GM15510 (cell line): ENCODE measurements around the gene KRT24.

Experiments used
- POLR2A ChIP-seq: IDR thresholded peaks from 3 replicates; pipeline ENCODE4 v1.6.1; 2011; ENCODE audit warnings: borderline replicate concordance; ENCODE audit not compliant: insufficient read length; ENCODE audit errors: extremely low read depth

Gene KRT24

DNA sequence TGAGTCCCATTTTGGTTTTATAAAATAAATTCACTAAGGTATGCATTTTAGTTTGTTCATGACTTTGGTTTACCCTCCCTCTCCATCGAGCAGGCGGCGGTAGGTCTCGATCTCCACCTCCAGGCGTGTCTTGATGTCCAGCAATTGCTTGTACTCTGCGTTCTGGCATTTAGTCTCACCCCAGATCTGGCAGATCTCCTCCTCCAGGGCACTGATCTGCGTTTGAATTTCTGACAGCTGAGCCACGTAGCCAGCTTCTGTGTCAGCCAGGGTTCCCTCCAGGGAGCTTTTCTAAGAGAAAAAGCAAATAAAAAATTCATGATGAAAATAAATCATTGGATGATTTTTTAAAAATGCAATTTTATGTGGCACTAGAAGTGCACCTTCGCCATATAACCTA is 4.2 kb downstream of the KRT24 start:
- TF ChIP-seq POLR2A, result no peak

DNA sequence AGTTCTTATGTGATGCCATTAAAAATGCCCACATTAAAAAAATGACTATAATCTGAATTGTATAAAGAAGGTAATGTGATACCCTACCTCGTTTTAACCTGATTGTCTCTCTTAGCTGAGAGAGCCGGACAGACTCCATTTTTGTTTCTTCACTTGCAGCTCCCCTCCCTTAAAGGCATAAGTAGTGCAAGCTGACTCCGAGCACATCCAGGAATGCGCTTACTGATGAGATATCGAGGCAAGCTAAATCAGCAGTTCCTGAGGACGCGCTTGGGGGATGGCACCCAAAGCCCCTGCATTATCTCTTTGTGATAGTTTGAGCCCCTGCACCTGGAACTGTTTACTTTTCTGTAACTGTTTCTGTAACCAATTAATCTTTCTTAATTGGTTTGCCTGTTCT is 6.3 kb downstream of the KRT24 start:
- TF ChIP-seq POLR2A, result no peak

- TF ChIP-seq POLR2A, result no peak
Measured at GRCh38 chr17:40696651-40697072, 6.9 kb downstream of the KRT24 start.

DNA sequence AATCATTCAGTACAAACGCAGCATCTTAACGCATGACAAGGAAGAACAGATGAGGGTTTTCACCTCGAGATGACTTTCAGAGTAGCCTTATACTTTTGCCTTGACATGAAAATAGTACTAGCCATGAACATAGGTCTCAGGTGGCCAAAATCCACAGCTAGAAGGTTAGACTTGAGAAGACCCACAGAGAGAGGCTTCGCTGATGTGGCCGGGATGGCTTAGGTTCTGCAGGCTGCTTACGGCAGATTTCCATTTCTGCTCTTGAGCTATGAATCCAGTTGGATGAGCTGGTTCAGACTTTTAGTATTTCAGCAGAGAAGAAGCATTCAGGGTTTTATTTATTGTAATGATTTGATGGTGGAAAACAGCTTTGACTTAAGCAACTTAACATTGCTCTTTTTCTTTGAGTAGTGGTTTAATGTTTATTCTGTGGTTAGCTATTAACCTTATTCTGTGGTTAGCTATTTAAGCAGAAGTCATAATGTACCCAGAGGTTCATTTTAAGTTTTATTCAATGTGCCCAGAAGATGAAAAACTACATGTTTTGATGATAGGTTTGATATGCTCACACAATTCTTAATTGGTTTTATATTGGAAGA is 7.6 kb downstream of the KRT24 start:
- no peak for TF ChIP-seq POLR2A

- TF ChIP-seq POLR2A, result no peak
Measured at GRCh38 chr17:40694584-40694983, 9.0 kb downstream of the KRT24 start.

- TF ChIP-seq POLR2A, result no peak
Measured at GRCh38 chr17:40687106-40687505, 16.4 kb downstream of the KRT24 start.

GRCh38 chr17:40686192-40686591 is 17.4 kb downstream of the KRT24 start:
- no peak for TF ChIP-seq POLR2A

- TF ChIP-seq POLR2A, result no peak
Measured at GRCh38 chr17:40680998-40681397, 22.6 kb downstream of the KRT24 start.

GRCh38 chr17:40679523-40679907 is 24.0 kb downstream of the KRT24 start:
- no peak for TF ChIP-seq POLR2A

DNA sequence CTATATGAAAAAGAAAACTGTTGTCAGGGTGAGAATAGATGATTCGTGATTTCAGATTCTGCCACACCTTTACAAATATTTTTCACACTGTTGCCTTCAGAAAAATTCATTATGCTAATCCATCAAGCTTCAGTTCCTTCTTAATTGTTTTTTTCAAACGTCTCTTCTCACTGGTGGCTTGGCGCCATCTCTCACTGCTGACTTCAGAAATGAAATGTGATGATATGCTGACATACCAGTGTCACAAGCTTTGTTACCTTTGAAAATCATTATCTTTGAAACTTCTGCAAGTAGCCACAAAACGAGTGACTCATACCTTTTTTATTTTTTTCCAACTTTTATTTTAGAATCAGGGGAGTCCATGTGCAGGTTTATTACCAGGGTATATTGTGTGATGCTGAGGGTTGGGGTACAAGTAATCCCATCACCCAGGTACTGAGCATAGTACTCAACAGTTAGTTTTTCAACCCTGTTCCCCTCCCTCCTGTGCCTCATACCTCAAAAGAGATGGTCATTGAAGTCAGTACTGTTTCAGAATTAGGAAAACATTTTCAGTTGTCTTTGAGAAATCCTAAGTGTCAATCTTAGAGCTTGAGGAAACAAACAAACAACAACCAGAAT is 24.5 kb downstream of the KRT24 start:
- no peak for TF ChIP-seq POLR2A

- no peak for TF ChIP-seq POLR2A
Measured at GRCh38 chr17:40675905-40676304, 27.6 kb downstream of the KRT24 start.

GRCh38 chr17:40672654-40673053 is 30.9 kb downstream of the KRT24 start:
- no peak for TF ChIP-seq POLR2A

DNA sequence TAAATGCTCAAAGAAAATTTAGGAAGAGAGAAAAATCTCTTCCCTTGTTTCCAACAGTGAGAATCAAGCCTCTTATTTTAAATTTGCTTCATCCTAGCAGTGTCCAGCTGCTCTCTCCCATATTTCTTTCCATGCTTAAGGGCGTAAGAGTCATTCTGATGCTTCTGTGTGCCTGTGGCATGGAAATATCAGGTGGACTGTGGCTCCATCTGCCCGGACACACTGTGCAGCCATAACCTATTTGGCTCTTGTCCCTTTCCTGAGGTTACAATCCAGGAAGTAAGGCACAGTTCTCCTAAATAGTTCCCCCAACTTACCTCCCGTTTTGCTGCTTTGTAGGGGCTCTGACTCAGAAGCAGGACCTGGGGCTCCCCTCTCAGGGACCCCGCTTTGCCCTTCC is 32.3 kb downstream of the KRT24 start:
- no peak for TF ChIP-seq POLR2A

GRCh38 chr17:40666331-40666730 is 37.2 kb downstream of the KRT24 start:
- no peak for TF ChIP-seq POLR2A

- TF ChIP-seq POLR2A, result no peak
Measured at GRCh38 chr17:40664582-40665333, 38.8 kb downstream of the KRT24 start, which contains the start of gene KRT222. Gene KRT222 (minus strand): TSS chr17:40665177. CDS start chr17:40665099, 78 bp downstream.

GRCh38 chr17:40663252-40663651 is 40.3 kb downstream of the KRT24 start:
- TF ChIP-seq POLR2A, result no peak
